K562 (cell line): ENCODE measurements around the gene DAAM1. TPM values are rescaled to one million over a fixed set of nuclear protein-coding genes. Genes with fewer than 3 reads are reported as not detected.

ENCODE experiments used
- ATAC-seq: fragments of 200-7000 bp; cut with Tn5 transposase; 3 replicates; pipeline ENCODE4 v1.9.1; 2020; ENCODE audit warnings: moderate library complexity
- BruUV-seq: library from RNA; stranded (reverse); fragments of 400-500 nt; replicated peaks from 2 replicates; lab custom pipeline; 2021; lab: Mats Ljungman, UMichigan
- CTCF ChIA-PET: fragments of 300-600 bp; formaldehyde crosslinking; extraction: SDS; loops from one replicate; lab custom pipeline; 2021; ENCODE audit warnings: low intra/inter-chr PET ratio; lab: Yijun Ruan, JAX
- POLR2A ChIA-PET: fragments of 300-600, 350-650 bp; sonication (Branson Sonifier 250); formaldehyde crosslinking; extraction: SDS; loops from one replicate; lab custom pipeline; 2021; ENCODE audit warnings: antibody characterized with exemption, inconsistent platforms; lab: Yijun Ruan, JAX
- DNase-seq, 4 experiments: peaks; one replicate each; pipeline versions ENCODE4 v3.0.0 to v3.0.0-alpha.2; 2011 to 2018; ENCODE audit warnings: low spot score in 3 of 4, mixed read lengths in 3 of 4; ENCODE audit errors: extremely low read depth in 1 of 4
- FAIRE-seq: peaks from 2 replicates; lab custom pipeline; 2011; peaks lifted over from hg19 to GRCh38; lab: Jason Lieb, UNC
- H2AFZ ChIP-seq: 2 replicates; pipeline ENCODE4 v1.6.0; 2011; ENCODE audit warnings: low read depth, low read length, control low read depth, inconsistent platforms
- H3K27ac ChIP-seq: fragments of 200-600 bp; 3 replicates; pipeline ENCODE4 v1.8.0; 2011; ENCODE audit warnings: low read depth, mild to moderate bottlenecking, control low read depth, inconsistent platforms, low read length, moderate library complexity, mixed read lengths; ENCODE audit errors: extremely low read depth
- H3K27me3 ChIP-seq, 2 experiments: fragments of 300-600 bp in 1 of 2; 2 replicates in 1 of 2; 3 replicates in 1 of 2; pipeline versions ENCODE4 v1.6.0 to v1.8.0; 2011; ENCODE audit warnings: inconsistent platforms in 2 of 2, low read length in 2 of 2, mild to moderate bottlenecking in 1 of 2, mixed read lengths in 1 of 2, moderate library complexity in 1 of 2; ENCODE audit not compliant: control insufficient read depth in 2 of 2, insufficient read depth in 2 of 2
- H3K36me3 ChIP-seq: fragments of 300-600 bp; 3 replicates; pipeline ENCODE4 v1.8.0; 2011; ENCODE audit warnings: mild to moderate bottlenecking, low read length, inconsistent platforms; ENCODE audit not compliant: control insufficient read depth, insufficient read depth
- H3K4me1 ChIP-seq, 2 experiments: fragments of 200-600 bp in 1 of 2; replicated peaks in 1 of 2; 2 replicates in 1 of 2; 3 replicates in 1 of 2; pipeline versions ENCODE4 v1.5.1 to v1.8.0; 2011; ENCODE audit warnings: inconsistent platforms in 2 of 2, low read length in 2 of 2, mild to moderate bottlenecking in 1 of 2, mixed read lengths in 1 of 2, moderate library complexity in 1 of 2; ENCODE audit not compliant: control insufficient read depth in 2 of 2, insufficient read depth in 2 of 2
- H3K4me2 ChIP-seq: 2 replicates; pipeline ENCODE4 v1.6.1; 2011; ENCODE audit warnings: low read length, control low read depth, inconsistent platforms, mixed read lengths; ENCODE audit not compliant: insufficient read depth
- H3K4me3 ChIP-seq: fragments of 200-600 bp; sonication (generic), shearing (Covaris generic); 2 replicates; pipeline ENCODE4 v1.5.1; 2016; ENCODE audit warnings: control low read depth, inconsistent platforms
- H3K79me2 ChIP-seq: fragments of 200-600 bp; 3 replicates; pipeline ENCODE4 v1.8.0; 2011; ENCODE audit warnings: low read length, inconsistent platforms; ENCODE audit not compliant: control insufficient read depth, insufficient read depth
- H3K9ac ChIP-seq, 2 experiments: 2 replicates each; pipeline versions ENCODE4 v1.6.0 to v1.6.1; 2011; ENCODE audit warnings: low read depth in 2 of 2, low read length in 2 of 2, control low read depth in 1 of 2, inconsistent platforms in 1 of 2, mild to moderate bottlenecking in 1 of 2, mixed read lengths in 1 of 2; ENCODE audit not compliant: insufficient read depth in 1 of 2
- H3K9me1 ChIP-seq: one replicate; pipeline ENCODE4 v1.6.0; 2011; ENCODE audit warnings: inconsistent platforms, mild to moderate bottlenecking, low read length, moderate library complexity; ENCODE audit not compliant: control insufficient read depth, insufficient read depth
- H3K9me3 ChIP-seq: replicated peaks from 2 replicates; pipeline ENCODE4 v1.5.1; 2011; ENCODE audit warnings: low read depth, low read length, inconsistent platforms; ENCODE audit not compliant: control insufficient read depth, insufficient read depth
- H4K20me1 ChIP-seq: replicated peaks from 2 replicates; pipeline ENCODE4 v1.6.1; 2011; ENCODE audit warnings: low read length, inconsistent platforms, mixed read lengths; ENCODE audit not compliant: control insufficient read depth, insufficient read depth
- DACH1 ChIP-seq: fragments of 450-650 bp; IDR thresholded peaks from 2 replicates; pipeline ENCODE4 v1.6.1; 2018; ENCODE audit not compliant: partially characterized antibody
- EWSR1 ChIP-seq: fragments of 450-650 bp; IDR thresholded peaks from 2 replicates; pipeline ENCODE4 v1.6.1; 2018; ENCODE audit warnings: borderline replicate concordance, mild to moderate bottlenecking, low read depth, moderate library complexity; ENCODE audit not compliant: partially characterized antibody
- LEF1 ChIP-seq: fragments of 450-650 bp; IDR thresholded peaks from 2 replicates; pipeline ENCODE4 v1.6.1; 2016; ENCODE audit warnings: mild to moderate bottlenecking
- RAD51 ChIP-seq: fragments of 450-650 bp; IDR thresholded peaks from 2 replicates; pipeline ENCODE4 v1.7.1; 2016; ENCODE audit warnings: low read depth, mild to moderate bottlenecking, borderline replicate concordance
- RBM22 ChIP-seq: fragments of 200-400 bp; formaldehyde crosslinking; IDR thresholded peaks from 2 replicates; pipeline ENCODE4 v1.6.1; 2018; ENCODE audit warnings: low read length, low read depth; ENCODE audit not compliant: poor library complexity, severe bottlenecking
- TOE1 ChIP-seq, 2 experiments: fragments of 450-650 bp in 1 of 2; sonication (generic) in 1 of 2; formaldehyde crosslinking in 1 of 2; IDR thresholded peaks; 2 replicates each; pipeline versions ENCODE4 v1.7.1 to v1.8.0; 2016 to 2022; ENCODE audit warnings: borderline replicate concordance in 2 of 2, mild to moderate bottlenecking in 2 of 2, antibody characterized with exemption in 1 of 2, inconsistent platforms in 1 of 2, low read depth in 1 of 2, missing genetic modification reagents in 1 of 2, moderate library complexity in 1 of 2
- ZNF165 ChIP-seq: fragments of 250-450 bp; sonication (Bioruptor Pico); IDR thresholded peaks from 2 replicates; pipeline ENCODE4 v1.4.0; 2020; ENCODE audit warnings: borderline replicate concordance
- ZNF253 ChIP-seq: fragments of 250-450 bp; sonication (Bioruptor Pico); conservative IDR thresholded peaks from 2 replicates; pipeline ENCODE4 v1.6.1; 2021; ENCODE audit warnings: mild to moderate bottlenecking
- in situ Hi-C: fragments of 300-500 bp; cut with MboI; formaldehyde crosslinking; loops from 4 replicates; pipeline ENCODE4 v1.15.0; 2018; ENCODE audit warnings: inconsistent platforms, mixed read lengths
- intact Hi-C: fragments of 100-400 bp; cut with micrococcal nuclease; formaldehyde crosslinking; loops from 2 replicates; pipeline ENCODE4 v1.14.2; 2022
- polyA plus RNA-seq, 8 experiments: library from polyadenylated mRNA; depleted of rRNA in 4 of 8; stranded (reverse) in 5 of 8; unstranded in 3 of 8; fragments of >200 nt; fragmentation: Nextera tagmentation in 2 of 8; fragmentation: Illumina TruSeq in 1 of 8; extraction: Ambion mirVana in 2 of 8; extraction: Trizol in 1 of 8; gene quantifications; 2 replicates each; pipeline versions ENCODE4 v1.2.1 to v1.2.3, GENCODE V29; 2011 to 2014; ENCODE audit warnings: inconsistent platforms in 1 of 8, missing spikeins in 1 of 8
- total RNA-seq, 7 experiments: library from RNA; depleted of rRNA in 6 of 7; stranded (reverse); fragments of >200 nt in 6 of 7; fragmentation: Illumina TruSeq in 2 of 7; extraction: Trizol in 2 of 7; gene quantifications; 2 replicates each; pipeline versions ENCODE4 v1.2.1 to v1.2.3, GENCODE V29; 2011 to 2021; ENCODE audit warnings: low replicate concordance in 1 of 7
- TF ChIP-seq, protein P1 (sequence below): fragments of 450-650 bp; formaldehyde crosslinking; IDR thresholded peaks from 2 replicates; pipeline ENCODE4 v1.4.0; 2020; ENCODE audit warnings: mild to moderate bottlenecking, mixed read lengths
- TF ChIP-seq, protein P2 (sequence below), 2 experiments: fragments of 450-650 bp; conservative IDR thresholded peaks; 2 replicates each; pipeline ENCODE4 v1.6.1; 2017; ENCODE audit warnings: mild to moderate bottlenecking in 2 of 2, moderate library complexity in 2 of 2

The DAAM1 gene
- total and polyA plus RNA-seq, 9 of the 15 experiments (the other 6 are each of a cell fraction or from before 2014, with no cell fraction given), result 3.6 to 11.6 (median 6.7) TPM

DNA sequence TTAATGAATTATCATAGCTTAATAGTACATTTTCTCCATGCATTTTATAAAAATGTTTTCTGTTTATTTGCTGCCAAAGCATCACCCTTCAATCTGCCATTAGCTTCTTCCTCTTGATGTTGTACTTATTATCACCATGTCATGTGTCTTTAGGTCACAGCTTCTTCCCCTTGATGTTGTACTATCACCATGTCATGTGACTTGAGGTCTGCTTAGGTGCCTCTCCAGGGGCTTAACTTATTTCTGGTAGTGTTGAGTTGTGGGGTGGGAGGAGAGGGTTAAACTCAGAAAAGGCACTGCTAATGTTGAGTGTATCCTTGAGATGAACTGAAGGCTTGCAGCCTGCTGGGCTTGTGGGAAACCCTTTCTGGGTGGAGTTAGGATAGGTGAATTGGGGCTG is 87.8 kb downstream of the DAAM1 start:
- BruUV-seq, result no TSS peak
- POLR2A ChIA-PET, result no interaction called here
- H3K9me1 ChIP-seq, result no peaks in the 10 kb centered on the region
- DNase-seq (no peak), ATAC-seq (no peak), FAIRE-seq (no peak)
- H3K79me2 ChIP-seq, result no peaks in the 10 kb centered on the region
- H4K20me1 ChIP-seq, result no peaks in the 10 kb centered on the region
- no peaks in the 10 kb centered on the region for H3K9me3 ChIP-seq
- in situ Hi-C loops, result no loop called here
- no peaks in the 10 kb centered on the region for H3K36me3 ChIP-seq
- no peak overlapping the region for H2AFZ ChIP-seq
- intact Hi-C loops, result no loop called here
- H3K27ac ChIP-seq, result no peak overlapping the region
- no peaks in the 10 kb centered on the region for H3K27me3 ChIP-seq
- no peak for TF ChIP-seq LEF1
- no peak for TF ChIP-seq RBM22
- TF ChIP-seq TOE1 (IDR thresholded peaks at IDR 0.05; ENCODE audit: borderline replicate concordance), result 0 out of 2 replicates have a peak, but pooled peaks have one; percentile 32
- TF ChIP-seq TOE1 (CRISPR knock-in tag; IDR thresholded peaks at IDR 0.05; ENCODE audit: borderline replicate concordance, low read depth), result no peak
- no peak for TF ChIP-seq ZNF165 (CRISPR knock-in tag)
- TF ChIP-seq DACH1, result no peak
- TF ChIP-seq, protein P1, sequence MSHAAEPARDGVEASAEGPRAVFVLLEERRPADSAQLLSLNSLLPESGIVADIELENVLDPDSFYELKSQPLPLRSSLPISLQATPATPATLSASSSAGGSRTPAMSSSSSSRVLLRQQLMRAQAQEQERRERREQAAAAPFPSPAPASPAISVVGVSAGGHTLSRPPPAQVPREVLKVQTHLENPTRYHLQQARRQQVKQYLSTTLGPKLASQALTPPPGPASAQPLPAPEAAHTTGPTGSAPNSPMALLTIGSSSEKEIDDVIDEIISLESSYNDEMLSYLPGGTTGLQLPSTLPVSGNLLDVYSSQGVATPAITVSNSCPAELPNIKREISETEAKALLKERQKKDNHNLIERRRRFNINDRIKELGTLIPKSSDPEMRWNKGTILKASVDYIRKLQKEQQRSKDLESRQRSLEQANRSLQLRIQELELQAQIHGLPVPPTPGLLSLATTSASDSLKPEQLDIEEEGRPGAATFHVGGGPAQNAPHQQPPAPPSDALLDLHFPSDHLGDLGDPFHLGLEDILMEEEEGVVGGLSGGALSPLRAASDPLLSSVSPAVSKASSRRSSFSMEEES (CRISPR knock-in tag), result peak; percentile 88
- peak; percentile 23; the same call in 1 of the 2 replicates for TF ChIP-seq RAD51
- no peak for TF ChIP-seq ZNF253 (CRISPR knock-in tag)
- TF ChIP-seq, protein P2, sequence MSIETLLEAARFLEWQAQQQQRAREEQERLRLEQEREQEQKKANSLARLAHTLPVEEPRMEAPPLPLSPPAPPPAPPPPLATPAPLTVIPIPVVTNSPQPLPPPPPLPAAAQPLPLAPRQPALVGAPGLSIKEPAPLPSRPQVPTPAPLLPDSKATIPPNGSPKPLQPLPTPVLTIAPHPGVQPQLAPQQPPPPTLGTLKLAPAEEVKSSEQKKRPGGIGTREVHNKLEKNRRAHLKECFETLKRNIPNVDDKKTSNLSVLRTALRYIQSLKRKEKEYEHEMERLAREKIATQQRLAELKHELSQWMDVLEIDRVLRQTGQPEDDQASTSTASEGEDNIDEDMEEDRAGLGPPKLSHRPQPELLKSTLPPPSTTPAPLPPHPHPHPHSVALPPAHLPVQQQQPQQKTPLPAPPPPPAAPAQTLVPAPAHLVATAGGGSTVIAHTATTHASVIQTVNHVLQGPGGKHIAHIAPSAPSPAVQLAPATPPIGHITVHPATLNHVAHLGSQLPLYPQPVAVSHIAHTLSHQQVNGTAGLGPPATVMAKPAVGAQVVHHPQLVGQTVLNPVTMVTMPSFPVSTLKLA (conservative IDR thresholded peaks at IDR 0.05), result no peak
- TF ChIP-seq EWSR1, result no peak
- CTCF ChIA-PET, result no interaction called here
- H3K4me3 ChIP-seq, result no peak overlapping the region
- no peak overlapping the region for H3K9ac ChIP-seq
- peaks cover 0 to 11% of the 10 kb centered on the region in 2 experiments; a peak in 2 of 5 replicates for H3K4me1 ChIP-seq
- H3K4me2 ChIP-seq, result no peak overlapping the region
